Omental fat pad (tissue), 4 donors: Measurements from ENCODE around the gene CBX8. TPM values are rescaled to one million over a fixed set of nuclear protein-coding genes. Genes with fewer than 3 reads are reported as not detected.
"Not testable (repeated sequence)": the region's sequence is repeated elsewhere in the genome, so short reads cannot be mapped to it uniquely, and the experiment has no call there.

ENCODE experiments used
- ATAC-seq: fragments of 150-250 bp; one replicate; pipeline ENCODE4 v1.9.1; 2016; ENCODE audit warnings: mild to moderate bottlenecking, moderate library complexity; ENCODE audit not compliant: low FRiP score
- DNase-seq: peaks from one replicate; pipeline ENCODE4 v3.0.0-alpha.2; 2019; ENCODE audit warnings: low spot score
- CTCF ChIP-seq, 3 donors: fragments of 450-650 bp; IDR thresholded peaks; one replicate each; pipeline ENCODE4 v1.5.1; 2016 to 2017; ENCODE audit warnings: antibody characterized with exemption in 3 of 3, mild to moderate bottlenecking in 3 of 3, moderate library complexity in 2 of 3
- total RNA-seq, 4 donors: library from RNA; depleted of rRNA; stranded (reverse); fragments of >200 nt; gene quantifications; one replicate each; pipeline ENCODE4 v1.1.0, GENCODE V29; 2016

Gene CBX8
- total RNA-seq, 4 donors from 2014 or later = 0.88 to 2.2 (median 1.2) TPM

- no peak for DNase-seq
Measured at GRCh38 chr17:79757140-79757745, 39.6 kb downstream of the CBX8 start.

GRCh38 chr17:79755591-79755990, 41.3 kb downstream of the CBX8 start:
- no peak for DNase-seq
- no peak for TF ChIP-seq CTCF (IDR thresholded peaks at IDR 0.05)
- no peak for ATAC-seq

More at GRCh38 chr17:79757140-79757745, 39.6 kb downstream of the CBX8 start:
- ATAC-seq = no peak
- no peak for TF ChIP-seq CTCF (IDR thresholded peaks at IDR 0.05)

- ATAC-seq, DNase-seq: not testable (repeated sequence)
Measured at GRCh38 chr17:79754903-79755302, 42.0 kb downstream of the CBX8 start.

- ATAC-seq = no peak
- DNase-seq = no peak
- TF ChIP-seq CTCF (IDR thresholded peaks at IDR 0.05) = no peak
Measured at GRCh38 chr17:79754370-79754769, 42.5 kb downstream of the CBX8 start.

- TF ChIP-seq CTCF (IDR thresholded peaks at IDR 0.05) = no peak
- ATAC-seq (no peak), DNase-seq (no peak)
Measured at GRCh38 chr17:79752175-79752574, 44.7 kb downstream of the CBX8 start.

GRCh38 chr17:79750650-79751545, 46.0 kb downstream of the CBX8 start:
- DNase-seq = no peak
- TF ChIP-seq CTCF (IDR thresholded peaks at IDR 0.05) = no peak
- ATAC-seq = no peak

GRCh38 chr17:79749958-79750357, 46.9 kb downstream of the CBX8 start:
- DNase-seq (no peak), ATAC-seq (no peak)
- TF ChIP-seq CTCF (IDR thresholded peaks at IDR 0.05) = no peak
